Neuronal stem cell (in vitro differentiated cells): ENCODE measurements around the gene PIGB.

Source experiments
- DNase-seq: peaks from one replicate; pipeline ENCODE4 v3.0.0-alpha.2; 2013; ENCODE audit warnings: low spot score
- H2AFZ ChIP-seq: one replicate; pipeline ENCODE4 v1.6.1; 2013; ENCODE audit warnings: mild to moderate bottlenecking, low read length, inconsistent platforms
- H2AK5ac ChIP-seq: 2 replicates; pipeline ENCODE4 v1.6.1; 2013; ENCODE audit warnings: low read depth, mild to moderate bottlenecking, inconsistent platforms, low read length, moderate library complexity, mixed read lengths
- H2BK120ac ChIP-seq: 2 replicates; pipeline ENCODE4 v1.6.1; 2013; ENCODE audit warnings: low read depth, mild to moderate bottlenecking, inconsistent platforms, low read length, moderate library complexity, mixed read lengths
- H2BK12ac ChIP-seq: one replicate; pipeline ENCODE4 v1.6.1; 2013; ENCODE audit warnings: low read length, inconsistent platforms
- H2BK15ac ChIP-seq: 2 replicates; pipeline ENCODE4 v1.6.1; 2013; ENCODE audit warnings: mild to moderate bottlenecking, low read length, inconsistent platforms, mixed read lengths
- H2BK5ac ChIP-seq: one replicate; pipeline ENCODE4 v1.6.1; 2013; ENCODE audit warnings: inconsistent platforms, mild to moderate bottlenecking, low read length, moderate library complexity
- H3K14ac ChIP-seq: one replicate; pipeline ENCODE4 v1.6.1; 2013; ENCODE audit warnings: low read length, inconsistent platforms
- H3K18ac ChIP-seq: 2 replicates; pipeline ENCODE4 v1.6.1; 2013; ENCODE audit warnings: low read length, inconsistent platforms
- H3K23ac ChIP-seq: 2 replicates; pipeline ENCODE4 v1.6.1; 2013; ENCODE audit warnings: low read depth, mild to moderate bottlenecking, mixed read lengths, low read length, inconsistent platforms; ENCODE audit not compliant: poor library complexity
- H3K27ac ChIP-seq: replicated peaks from 3 replicates; pipeline ENCODE4 v1.5.1; 2013; ENCODE audit warnings: low read length, inconsistent platforms
- H3K27me3 ChIP-seq, 3 experiments: 2 replicates each; pipeline ENCODE4 v1.6.1; 2013; ENCODE audit warnings: low read length in 3 of 3, mild to moderate bottlenecking in 2 of 3, inconsistent platforms in 1 of 3, low read depth in 1 of 3, mixed read lengths in 1 of 3, moderate library complexity in 1 of 3; ENCODE audit not compliant: control insufficient read depth in 3 of 3, insufficient read depth in 3 of 3
- H3K36me3 ChIP-seq, 2 donors: replicated peaks in 1 of 2; 2 replicates each; pipeline ENCODE4 v1.6.1; 2013; ENCODE audit warnings: low read length in 2 of 2; ENCODE audit not compliant: control insufficient read depth in 2 of 2, insufficient read depth in 2 of 2
- H3K4ac ChIP-seq: 2 replicates; pipeline ENCODE4 v1.6.1; 2013; ENCODE audit warnings: inconsistent platforms, mild to moderate bottlenecking, low read length, moderate library complexity
- H3K4me1 ChIP-seq, 2 donors: 1 replicate in 1 of 2; 2 replicates in 1 of 2; pipeline ENCODE4 v1.6.1; 2013; ENCODE audit warnings: low read length in 2 of 2, low read depth in 1 of 2; ENCODE audit not compliant: control insufficient read depth in 2 of 2, insufficient read depth in 1 of 2
- H3K4me2 ChIP-seq: one replicate; pipeline ENCODE4 v1.6.1; 2013; ENCODE audit warnings: mild to moderate bottlenecking, low read length, inconsistent platforms; ENCODE audit not compliant: insufficient read depth, poor library complexity, severe bottlenecking
- H3K4me3 ChIP-seq, 2 donors: 2 replicates each; pipeline ENCODE4 v1.5.1; 2013; ENCODE audit warnings: low read length in 2 of 2, mild to moderate bottlenecking in 2 of 2, inconsistent platforms in 1 of 2, moderate library complexity in 1 of 2
- H3K79me1 ChIP-seq: one replicate; pipeline ENCODE4 v1.6.1; 2013; ENCODE audit warnings: low read depth, mild to moderate bottlenecking, inconsistent platforms, low read length, moderate library complexity
- H3K9ac ChIP-seq: one replicate; pipeline ENCODE4 v1.6.1; 2013; ENCODE audit warnings: mild to moderate bottlenecking, low read depth, low read length, inconsistent platforms; ENCODE audit not compliant: poor library complexity
- H3K9me3 ChIP-seq, 2 donors: replicated peaks in 1 of 2; 2 replicates each; pipeline versions ENCODE3 to v1.6.1; 2013; ENCODE audit warnings: low read length in 2 of 2, mild to moderate bottlenecking in 2 of 2, inconsistent platforms in 1 of 2, low read depth in 1 of 2, mixed read lengths in 1 of 2, moderate library complexity in 1 of 2; ENCODE audit not compliant: control insufficient read depth in 2 of 2, insufficient read depth in 1 of 2
- H4K8ac ChIP-seq: one replicate; pipeline ENCODE4 v1.6.1; 2013; ENCODE audit warnings: low read depth, mild to moderate bottlenecking, inconsistent platforms, low read length, moderate library complexity
- H4K91ac ChIP-seq: one replicate; pipeline ENCODE4 v1.6.1; 2013; ENCODE audit warnings: low read length, low read depth, mild to moderate bottlenecking, inconsistent platforms; ENCODE audit not compliant: poor library complexity
- WGBS, 2 donors: extraction: QIAGEN DNeasy Blood & Tissue Kit; methylation state at CpG; one replicate each; pipeline ENCODE4 v1.1.7; 2013; ENCODE audit warnings: missing lambda C conversion rate in 2 of 2, mixed read lengths in 1 of 2; ENCODE audit not compliant: insufficient read length in 2 of 2, insufficient replicate concordance in 1 of 2; ENCODE audit errors: extremely low coverage in 2 of 2; 5-methylcytosine and 5-hydroxymethylcytosine counted together

PIGB gene

DNA sequence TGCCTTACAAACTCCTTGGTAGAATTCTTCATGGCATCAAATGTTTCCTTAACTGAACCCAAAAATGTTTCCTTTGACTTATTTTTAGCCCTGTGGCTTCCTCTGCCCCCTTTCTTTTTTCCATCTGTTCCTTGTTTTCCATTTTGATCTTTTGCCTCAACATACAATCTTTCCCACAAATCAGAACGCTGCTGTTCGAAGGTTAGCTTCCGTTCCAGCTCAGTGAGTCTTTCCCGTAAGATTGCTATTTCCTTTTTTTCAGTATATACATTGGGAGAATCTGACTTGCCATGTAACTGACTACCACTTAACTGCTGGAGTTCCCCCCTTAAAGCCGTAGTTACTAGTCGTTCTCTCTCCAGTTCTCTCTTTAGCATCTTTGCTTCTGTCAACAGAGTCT is 41.2 kb downstream of the PIGB start:
- Histone ChIP-seq H2AFZ (no peak overlapping the region), H3K27me3 (no peaks in the 10 kb centered on the region), H2BK12ac (no peak overlapping the region), H4K91ac (no peak overlapping the region), H3K36me3 (no peaks in the 10 kb centered on the region), H2AK5ac (no peak overlapping the region), H3K4me3 (no peak overlapping the region), H3K79me1 (no peaks in the 10 kb centered on the region), H2BK5ac (no peak overlapping the region), H3K18ac (no peak overlapping the region), H2BK15ac (no peak overlapping the region), H3K4me2 (no peak overlapping the region), H3K23ac (no peak overlapping the region), H2BK120ac (no peak overlapping the region), H3K14ac (no peak overlapping the region), H3K4ac (no peak overlapping the region), H3K4me1 (no peaks in the 10 kb centered on the region), H4K8ac (no peak overlapping the region), H3K27ac (no peak overlapping the region), H3K9me3 (no peaks in the 10 kb centered on the region), H3K9ac (no peak overlapping the region)
- WGBS, 2 donors: no CpG with 5 or more reads among the region's 6 CpGs
- no peak for DNase-seq

- Histone ChIP-seq H3K9me3 (no peaks in the 10 kb centered on the region), H3K18ac (no peak overlapping the region), H3K4me1 (no peaks in the 10 kb centered on the region), H3K27ac (no peak overlapping the region), H2BK12ac (no peak overlapping the region), H3K27me3 (no peaks in the 10 kb centered on the region), H3K79me1 (no peaks in the 10 kb centered on the region), H3K4ac (no peak overlapping the region), H2BK5ac (no peak overlapping the region), H2BK15ac (no peak overlapping the region), H3K23ac (no peak overlapping the region), H3K4me2 (no peak overlapping the region), H3K9ac (no peak overlapping the region), H2AK5ac (no peak overlapping the region), H4K8ac (no peak overlapping the region), H4K91ac (no peak overlapping the region), H2BK120ac (no peak overlapping the region), H3K14ac (no peak overlapping the region), H3K4me3 (no peak overlapping the region), H3K36me3 (no peaks in the 10 kb centered on the region), H2AFZ (no peak overlapping the region)
- DNase-seq: no peak
- WGBS, 2 donors: no CpG with 5 or more reads among the region's 10 CpGs
These were observed 42.0 kb downstream of the PIGB start for GRCh38 chr15:55361048-55361447.

- Histone ChIP-seq H3K14ac (no peak overlapping the region), H2BK12ac (no peak overlapping the region), H4K91ac (no peak overlapping the region), H3K4me2 (no peak overlapping the region), H3K4me3 (no peak overlapping the region), H3K18ac (no peak overlapping the region), H4K8ac (no peak overlapping the region), H3K9me3 (no peaks in the 10 kb centered on the region), H3K36me3 (no peaks in the 10 kb centered on the region), H3K27ac (no peak overlapping the region), H3K27me3 (no peaks in the 10 kb centered on the region), H3K23ac (no peak overlapping the region), H2BK120ac (no peak overlapping the region), H2BK15ac (no peak overlapping the region), H2AFZ (no peak overlapping the region), H2BK5ac (no peak overlapping the region), H2AK5ac (no peak overlapping the region), H3K9ac (no peak overlapping the region), H3K79me1 (no peaks in the 10 kb centered on the region), H3K4me1 (no peaks in the 10 kb centered on the region), H3K4ac (no peak overlapping the region)
- WGBS, 2 donors: no CpG with 5 or more reads among the region's 2 CpGs
- no peak for DNase-seq
These were observed 43.6 kb downstream of the PIGB start for GRCh38 chr15:55362641-55363040.

GRCh38 chr15:55366981-55367380 is 48.0 kb downstream of the PIGB start:
- Histone ChIP-seq H3K4ac (no peak overlapping the region), H3K9ac (no peak overlapping the region), H2BK5ac (no peak overlapping the region), H3K27me3 (no peaks in the 10 kb centered on the region), H4K8ac (no peak overlapping the region), H3K9me3 (no peaks in the 10 kb centered on the region), H2BK15ac (no peak overlapping the region), H4K91ac (no peak overlapping the region), H2AK5ac (no peak overlapping the region), H3K4me2 (no peak overlapping the region), H3K4me1 (no peaks in the 10 kb centered on the region), H3K23ac (no peak overlapping the region), H3K36me3 (peaks cover 0 to 10% of the 10 kb centered on the region in 2 donors), H3K18ac (no peak overlapping the region), H3K4me3 (no peak overlapping the region), H3K79me1 (no peaks in the 10 kb centered on the region), H2AFZ (no peak overlapping the region), H3K14ac (no peak overlapping the region), H2BK12ac (no peak overlapping the region), H3K27ac (no peak overlapping the region), H2BK120ac (no peak overlapping the region)
- no CpG with 5 or more reads among the region's 1 CpG for WGBS, 2 donors
- DNase-seq: no peak
